Neuronal stem cell (in vitro differentiated cells): ENCODE data around the gene MS4A2.
"Not testable (repeated sequence)": the region's sequence is repeated elsewhere in the genome, so short reads cannot be mapped to it uniquely, and the experiment has no call there.

Source experiments
- DNase-seq: peaks from one replicate; pipeline ENCODE4 v3.0.0-alpha.2; 2013; ENCODE audit warnings: low spot score
- H2AFZ ChIP-seq: one replicate; pipeline ENCODE4 v1.6.1; 2013; ENCODE audit warnings: mild to moderate bottlenecking, low read length, inconsistent platforms
- H2AK5ac ChIP-seq: 2 replicates; pipeline ENCODE4 v1.6.1; 2013; ENCODE audit warnings: low read depth, mild to moderate bottlenecking, inconsistent platforms, low read length, moderate library complexity, mixed read lengths
- H2BK120ac ChIP-seq: 2 replicates; pipeline ENCODE4 v1.6.1; 2013; ENCODE audit warnings: low read depth, mild to moderate bottlenecking, inconsistent platforms, low read length, moderate library complexity, mixed read lengths
- H2BK12ac ChIP-seq: one replicate; pipeline ENCODE4 v1.6.1; 2013; ENCODE audit warnings: low read length, inconsistent platforms
- H2BK15ac ChIP-seq: 2 replicates; pipeline ENCODE4 v1.6.1; 2013; ENCODE audit warnings: mild to moderate bottlenecking, low read length, inconsistent platforms, mixed read lengths
- H2BK5ac ChIP-seq: one replicate; pipeline ENCODE4 v1.6.1; 2013; ENCODE audit warnings: inconsistent platforms, mild to moderate bottlenecking, low read length, moderate library complexity
- H3K14ac ChIP-seq: one replicate; pipeline ENCODE4 v1.6.1; 2013; ENCODE audit warnings: low read length, inconsistent platforms
- H3K18ac ChIP-seq: 2 replicates; pipeline ENCODE4 v1.6.1; 2013; ENCODE audit warnings: low read length, inconsistent platforms
- H3K23ac ChIP-seq: 2 replicates; pipeline ENCODE4 v1.6.1; 2013; ENCODE audit warnings: low read depth, mild to moderate bottlenecking, mixed read lengths, low read length, inconsistent platforms; ENCODE audit not compliant: poor library complexity
- H3K27ac ChIP-seq: replicated peaks from 3 replicates; pipeline ENCODE4 v1.5.1; 2013; ENCODE audit warnings: low read length, inconsistent platforms
- H3K27me3 ChIP-seq, 3 experiments: 2 replicates each; pipeline ENCODE4 v1.6.1; 2013; ENCODE audit warnings: low read length in 3 of 3, mild to moderate bottlenecking in 2 of 3, inconsistent platforms in 1 of 3, low read depth in 1 of 3, mixed read lengths in 1 of 3, moderate library complexity in 1 of 3; ENCODE audit not compliant: control insufficient read depth in 3 of 3, insufficient read depth in 3 of 3
- H3K36me3 ChIP-seq, 2 donors: replicated peaks in 1 of 2; 2 replicates each; pipeline ENCODE4 v1.6.1; 2013; ENCODE audit warnings: low read length in 2 of 2; ENCODE audit not compliant: control insufficient read depth in 2 of 2, insufficient read depth in 2 of 2
- H3K4ac ChIP-seq: 2 replicates; pipeline ENCODE4 v1.6.1; 2013; ENCODE audit warnings: inconsistent platforms, mild to moderate bottlenecking, low read length, moderate library complexity
- H3K4me1 ChIP-seq, 2 donors: 1 replicate in 1 of 2; 2 replicates in 1 of 2; pipeline ENCODE4 v1.6.1; 2013; ENCODE audit warnings: low read length in 2 of 2, low read depth in 1 of 2; ENCODE audit not compliant: control insufficient read depth in 2 of 2, insufficient read depth in 1 of 2
- H3K4me2 ChIP-seq: one replicate; pipeline ENCODE4 v1.6.1; 2013; ENCODE audit warnings: mild to moderate bottlenecking, low read length, inconsistent platforms; ENCODE audit not compliant: insufficient read depth, poor library complexity, severe bottlenecking
- H3K4me3 ChIP-seq, 2 donors: 2 replicates each; pipeline ENCODE4 v1.5.1; 2013; ENCODE audit warnings: low read length in 2 of 2, mild to moderate bottlenecking in 2 of 2, inconsistent platforms in 1 of 2, moderate library complexity in 1 of 2
- H3K79me1 ChIP-seq: one replicate; pipeline ENCODE4 v1.6.1; 2013; ENCODE audit warnings: low read depth, mild to moderate bottlenecking, inconsistent platforms, low read length, moderate library complexity
- H3K9ac ChIP-seq: one replicate; pipeline ENCODE4 v1.6.1; 2013; ENCODE audit warnings: mild to moderate bottlenecking, low read depth, low read length, inconsistent platforms; ENCODE audit not compliant: poor library complexity
- H3K9me3 ChIP-seq, 2 donors: replicated peaks in 1 of 2; 2 replicates each; pipeline versions ENCODE3 to v1.6.1; 2013; ENCODE audit warnings: low read length in 2 of 2, mild to moderate bottlenecking in 2 of 2, inconsistent platforms in 1 of 2, low read depth in 1 of 2, mixed read lengths in 1 of 2, moderate library complexity in 1 of 2; ENCODE audit not compliant: control insufficient read depth in 2 of 2, insufficient read depth in 1 of 2
- H4K8ac ChIP-seq: one replicate; pipeline ENCODE4 v1.6.1; 2013; ENCODE audit warnings: low read depth, mild to moderate bottlenecking, inconsistent platforms, low read length, moderate library complexity
- H4K91ac ChIP-seq: one replicate; pipeline ENCODE4 v1.6.1; 2013; ENCODE audit warnings: low read length, low read depth, mild to moderate bottlenecking, inconsistent platforms; ENCODE audit not compliant: poor library complexity
- WGBS, 2 donors: extraction: QIAGEN DNeasy Blood & Tissue Kit; methylation state at CpG; one replicate each; pipeline ENCODE4 v1.1.7; 2013; ENCODE audit warnings: missing lambda C conversion rate in 2 of 2, mixed read lengths in 1 of 2; ENCODE audit not compliant: insufficient read length in 2 of 2, insufficient replicate concordance in 1 of 2; ENCODE audit errors: extremely low coverage in 2 of 2; 5-methylcytosine and 5-hydroxymethylcytosine counted together

Gene MS4A2

DNA sequence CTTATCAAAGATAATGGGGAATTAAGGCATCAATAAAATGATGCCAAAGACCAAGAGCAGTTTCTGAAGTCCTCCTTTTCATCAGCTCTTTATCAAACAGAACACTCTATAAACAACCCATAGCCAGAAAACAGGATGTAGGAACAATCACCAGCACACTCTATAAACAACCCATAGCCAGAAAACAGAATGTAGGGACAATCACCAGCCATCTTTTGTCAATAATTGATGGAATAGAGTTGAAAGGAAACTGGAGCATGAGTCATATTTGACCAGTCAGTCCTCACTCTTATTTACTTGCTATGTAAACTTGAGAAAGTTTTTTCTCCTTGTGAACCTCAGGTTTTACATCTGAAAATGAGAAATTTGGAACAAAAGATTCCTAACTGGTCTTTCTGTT lies 10.0 kb downstream of the MS4A2 start:
- no peak for DNase-seq

DNA sequence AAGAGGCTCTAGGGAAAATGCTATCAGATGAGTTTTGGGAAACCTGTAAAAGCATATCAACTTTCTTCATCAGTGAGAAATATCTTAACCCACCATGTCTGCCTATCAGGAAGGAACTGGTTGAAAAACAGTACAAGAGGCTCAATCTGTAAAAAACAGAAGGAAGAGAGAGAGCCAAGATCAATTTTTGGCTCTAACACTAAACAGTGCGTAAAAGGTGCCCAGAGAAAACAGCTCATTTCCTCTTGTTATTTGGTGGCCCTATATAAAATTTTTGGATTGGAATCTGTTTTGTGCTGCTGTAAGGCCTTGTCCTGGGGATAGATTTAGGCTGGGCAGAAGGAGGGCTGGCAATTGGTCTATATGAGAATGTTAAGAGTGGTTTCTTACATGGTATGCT lies 12.1 kb downstream of the MS4A2 start:
- Histone ChIP-seq H4K8ac (no peak overlapping the region), H3K4me2 (no peak overlapping the region), H3K18ac (no peak overlapping the region), H3K9ac (no peak overlapping the region), H3K27me3 (no peaks in the 10 kb centered on the region), H2BK12ac (no peak overlapping the region), H4K91ac (no peak overlapping the region), H3K4me3 (no peak overlapping the region), H3K9me3 (no peaks in the 10 kb centered on the region), H3K4me1 (no peaks in the 10 kb centered on the region), H2BK120ac (no peak overlapping the region), H2BK15ac (no peak overlapping the region), H2BK5ac (no peak overlapping the region), H2AFZ (no peak overlapping the region), H3K27ac (no peak overlapping the region), H2AK5ac (no peak overlapping the region), H3K36me3 (no peaks in the 10 kb centered on the region), H3K14ac (no peak overlapping the region), H3K79me1 (no peaks in the 10 kb centered on the region), H3K4ac (no peak overlapping the region), H3K23ac (no peak overlapping the region)
- WGBS, 2 donors, result no CpG with 5 or more reads among the region's 1 CpG
- no peak for DNase-seq

More for the DNA sequence above, 10.0 kb downstream of the MS4A2 start:
- H3K27me3 ChIP-seq, result no peaks in the 10 kb centered on the region
- no peak overlapping the region for H3K4me2 ChIP-seq
- H3K36me3 ChIP-seq, result no peaks in the 10 kb centered on the region
- no peaks in the 10 kb centered on the region for H3K79me1 ChIP-seq
- H2BK15ac ChIP-seq, result no peak overlapping the region
- H2BK5ac ChIP-seq, result no peak overlapping the region
- no peak overlapping the region for H3K23ac ChIP-seq
- no peak overlapping the region for H3K14ac ChIP-seq
- H3K9me3 ChIP-seq, result no peaks in the 10 kb centered on the region
- no peaks in the 10 kb centered on the region for H3K4me1 ChIP-seq
- H2BK12ac ChIP-seq, result no peak overlapping the region
- no peak overlapping the region for H2AK5ac ChIP-seq
- H4K91ac ChIP-seq, result no peak overlapping the region
- H3K4ac ChIP-seq, result no peak overlapping the region
- no peak overlapping the region for H2AFZ ChIP-seq
- no peak overlapping the region for H4K8ac ChIP-seq
- no peak overlapping the region for H3K9ac ChIP-seq
- H3K27ac ChIP-seq, result no peak overlapping the region
- no peak overlapping the region for H2BK120ac ChIP-seq
- no peak overlapping the region for H3K4me3 ChIP-seq
- no peak overlapping the region for H3K18ac ChIP-seq

DNA sequence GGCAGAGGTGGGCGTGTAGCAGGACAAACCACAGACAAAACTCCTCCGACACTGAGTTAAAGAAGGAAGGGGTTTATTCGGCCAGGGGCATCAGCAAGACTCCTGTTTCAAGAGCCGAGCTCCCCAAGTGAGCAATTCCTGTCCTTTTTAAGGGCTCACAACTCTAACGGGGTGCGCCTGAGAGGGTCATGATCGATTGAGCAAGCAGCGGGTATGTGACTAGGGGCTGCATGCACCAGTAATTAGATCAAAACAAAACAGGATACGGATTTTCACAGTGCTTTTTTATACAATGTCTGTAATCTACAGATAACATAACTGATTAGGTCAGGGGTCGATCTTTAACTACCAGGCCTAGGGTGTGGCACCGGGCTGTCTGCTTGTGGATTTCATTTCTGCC lies 12.9 kb downstream of the MS4A2 start:
- not testable (repeated sequence) for H3K9me3 ChIP-seq, H2BK5ac ChIP-seq, H4K91ac ChIP-seq, H4K8ac ChIP-seq, H2BK15ac ChIP-seq, H3K27me3 ChIP-seq, H3K23ac ChIP-seq, DNase-seq, H2BK12ac ChIP-seq, H3K9ac ChIP-seq, H3K4me3 ChIP-seq, H2AFZ ChIP-seq, H3K4ac ChIP-seq, H3K4me1 ChIP-seq, H3K14ac ChIP-seq, H3K79me1 ChIP-seq, H3K4me2 ChIP-seq, H3K36me3 ChIP-seq, H2BK120ac ChIP-seq, H2AK5ac ChIP-seq, H3K18ac ChIP-seq, H3K27ac ChIP-seq
- WGBS, 2 donors, result no CpG with 5 or more reads among the region's 11 CpGs

DNA sequence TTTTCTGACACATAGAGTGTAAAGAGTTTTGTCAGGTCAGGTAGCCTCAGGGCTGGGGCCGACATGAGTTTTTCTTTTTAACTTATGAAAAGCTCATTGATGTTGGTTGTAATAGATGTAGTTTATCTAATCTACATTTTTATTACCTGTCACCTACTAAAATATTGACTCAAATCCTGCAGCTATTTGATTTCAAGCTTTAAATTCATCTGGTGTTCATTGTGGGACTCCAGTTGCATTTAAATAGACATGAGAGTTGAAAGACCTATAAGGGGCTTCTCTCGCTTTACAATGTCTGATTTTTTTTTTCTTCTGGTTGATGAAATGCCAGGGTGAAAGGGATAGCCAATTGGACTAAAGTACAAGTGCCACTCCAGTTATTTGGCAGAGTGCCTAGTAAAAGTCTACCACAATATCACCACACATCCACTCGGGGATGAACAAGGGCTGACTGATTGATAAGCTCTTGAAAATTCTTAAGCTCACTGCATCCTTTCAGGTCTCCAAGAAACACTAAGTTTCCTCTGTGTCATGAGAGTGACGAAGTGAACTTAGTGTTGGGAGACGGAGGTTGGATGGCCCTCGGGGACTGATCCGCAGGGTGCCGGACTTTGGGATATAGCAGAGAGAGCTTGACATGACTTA lies 16.1 kb downstream of the MS4A2 start:
- H3K18ac ChIP-seq, H4K91ac ChIP-seq, H3K36me3 ChIP-seq, H3K4me3 ChIP-seq, H2BK15ac ChIP-seq, H4K8ac ChIP-seq, H3K4me1 ChIP-seq, H3K27me3 ChIP-seq, DNase-seq, H2BK120ac ChIP-seq, H3K79me1 ChIP-seq, H3K9ac ChIP-seq, H2AK5ac ChIP-seq, H3K23ac ChIP-seq, H2BK5ac ChIP-seq, H3K4me2 ChIP-seq, H3K14ac ChIP-seq, H3K4ac ChIP-seq, H2BK12ac ChIP-seq, H3K9me3 ChIP-seq, H3K27ac ChIP-seq, H2AFZ ChIP-seq: not testable (repeated sequence)
- no CpG with 5 or more reads among the region's 8 CpGs for WGBS, 2 donors
